Neural cell (in vitro differentiated cells): ENCODE results near the gene ATPAF2.

Experiments
- CTCF ChIP-seq: fragments of 450-650 bp; IDR thresholded peaks from 2 replicates; pipeline ENCODE4 v1.5.1; 2014; ENCODE audit warnings: antibody characterized with exemption, mild to moderate bottlenecking, moderate library complexity; ENCODE audit not compliant: poor library complexity, severe bottlenecking
- EZH2 ChIP-seq: fragments of 200-600, 300-800 bp; shearing (Covaris generic), sonication (generic); IDR thresholded peaks from 2 replicates; pipeline ENCODE4 v1.6.1; 2014; ENCODE audit warnings: antibody characterized with exemption, low read length, borderline replicate concordance, mild to moderate bottlenecking; ENCODE audit not compliant: insufficient read depth, poor library complexity, severe bottlenecking
- TF ChIP-seq, protein P1 (sequence below): IDR thresholded peaks from 2 replicates; pipeline ENCODE4 v1.6.1; 2012; ENCODE audit warnings: borderline replicate concordance

- TF ChIP-seq EZH2 (no peak), CTCF (no peak)
- TF ChIP-seq, protein P1, sequence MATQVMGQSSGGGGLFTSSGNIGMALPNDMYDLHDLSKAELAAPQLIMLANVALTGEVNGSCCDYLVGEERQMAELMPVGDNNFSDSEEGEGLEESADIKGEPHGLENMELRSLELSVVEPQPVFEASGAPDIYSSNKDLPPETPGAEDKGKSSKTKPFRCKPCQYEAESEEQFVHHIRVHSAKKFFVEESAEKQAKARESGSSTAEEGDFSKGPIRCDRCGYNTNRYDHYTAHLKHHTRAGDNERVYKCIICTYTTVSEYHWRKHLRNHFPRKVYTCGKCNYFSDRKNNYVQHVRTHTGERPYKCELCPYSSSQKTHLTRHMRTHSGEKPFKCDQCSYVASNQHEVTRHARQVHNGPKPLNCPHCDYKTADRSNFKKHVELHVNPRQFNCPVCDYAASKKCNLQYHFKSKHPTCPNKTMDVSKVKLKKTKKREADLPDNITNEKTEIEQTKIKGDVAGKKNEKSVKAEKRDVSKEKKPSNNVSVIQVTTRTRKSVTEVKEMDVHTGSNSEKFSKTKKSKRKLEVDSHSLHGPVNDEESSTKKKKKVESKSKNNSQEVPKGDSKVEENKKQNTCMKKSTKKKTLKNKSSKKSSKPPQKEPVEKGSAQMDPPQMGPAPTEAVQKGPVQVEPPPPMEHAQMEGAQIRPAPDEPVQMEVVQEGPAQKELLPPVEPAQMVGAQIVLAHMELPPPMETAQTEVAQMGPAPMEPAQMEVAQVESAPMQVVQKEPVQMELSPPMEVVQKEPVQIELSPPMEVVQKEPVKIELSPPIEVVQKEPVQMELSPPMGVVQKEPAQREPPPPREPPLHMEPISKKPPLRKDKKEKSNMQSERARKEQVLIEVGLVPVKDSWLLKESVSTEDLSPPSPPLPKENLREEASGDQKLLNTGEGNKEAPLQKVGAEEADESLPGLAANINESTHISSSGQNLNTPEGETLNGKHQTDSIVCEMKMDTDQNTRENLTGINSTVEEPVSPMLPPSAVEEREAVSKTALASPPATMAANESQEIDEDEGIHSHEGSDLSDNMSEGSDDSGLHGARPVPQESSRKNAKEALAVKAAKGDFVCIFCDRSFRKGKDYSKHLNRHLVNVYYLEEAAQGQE: no peak
Observed at GRCh38 chr17:18065546-18065945, 26.6 kb upstream of the ATPAF2 start.
